Measurements from ENCODE around the gene CIAPIN1. TPM values are rescaled to one million over a fixed set of nuclear protein-coding genes. Genes with fewer than 3 reads are reported as not detected.

The CIAPIN1 gene
- total RNA-seq, 1 donor from 2014 or later, result 31.2 TPM

DNA sequence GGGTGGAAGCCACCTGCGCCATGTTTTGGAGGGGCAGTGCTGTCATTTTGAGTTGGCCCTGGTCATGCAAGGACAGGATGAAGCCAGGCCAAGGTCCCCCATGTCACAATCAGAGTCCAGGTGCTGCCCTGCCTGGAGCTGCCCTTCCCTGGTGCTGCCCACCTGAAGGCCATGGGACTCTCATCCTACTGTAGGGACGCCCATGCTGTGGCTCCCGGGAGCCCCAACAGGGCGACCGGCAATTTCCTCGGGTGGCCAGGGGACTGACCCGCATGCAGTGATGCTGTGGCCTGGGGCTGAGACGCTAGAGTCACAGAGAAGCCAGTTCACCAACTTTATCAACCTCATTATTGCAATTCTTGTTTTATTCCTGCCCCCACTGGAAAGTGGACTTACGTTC lies 34.6 kb downstream of the CIAPIN1 start:
- TF ChIP-seq, protein P1, sequence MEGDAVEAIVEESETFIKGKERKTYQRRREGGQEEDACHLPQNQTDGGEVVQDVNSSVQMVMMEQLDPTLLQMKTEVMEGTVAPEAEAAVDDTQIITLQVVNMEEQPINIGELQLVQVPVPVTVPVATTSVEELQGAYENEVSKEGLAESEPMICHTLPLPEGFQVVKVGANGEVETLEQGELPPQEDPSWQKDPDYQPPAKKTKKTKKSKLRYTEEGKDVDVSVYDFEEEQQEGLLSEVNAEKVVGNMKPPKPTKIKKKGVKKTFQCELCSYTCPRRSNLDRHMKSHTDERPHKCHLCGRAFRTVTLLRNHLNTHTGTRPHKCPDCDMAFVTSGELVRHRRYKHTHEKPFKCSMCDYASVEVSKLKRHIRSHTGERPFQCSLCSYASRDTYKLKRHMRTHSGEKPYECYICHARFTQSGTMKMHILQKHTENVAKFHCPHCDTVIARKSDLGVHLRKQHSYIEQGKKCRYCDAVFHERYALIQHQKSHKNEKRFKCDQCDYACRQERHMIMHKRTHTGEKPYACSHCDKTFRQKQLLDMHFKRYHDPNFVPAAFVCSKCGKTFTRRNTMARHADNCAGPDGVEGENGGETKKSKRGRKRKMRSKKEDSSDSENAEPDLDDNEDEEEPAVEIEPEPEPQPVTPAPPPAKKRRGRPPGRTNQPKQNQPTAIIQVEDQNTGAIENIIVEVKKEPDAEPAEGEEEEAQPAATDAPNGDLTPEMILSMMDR (IDR thresholded peaks at IDR 0.05), result no peak
- Histone ChIP-seq H3K9me3 (no peaks in the 10 kb centered on the region), H3K27me3 (no peaks in the 10 kb centered on the region), H3K4me3 (no peak overlapping the region), H3K36me3 (no peaks in the 10 kb centered on the region), H3K4me1 (peaks cover 33% of the 10 kb centered on the region), H3K27ac (no peak overlapping the region)
- no peak for DNase-seq
- intact Hi-C loops (cut with DNase I), result no loop called here
- no peak for ATAC-seq

DNA sequence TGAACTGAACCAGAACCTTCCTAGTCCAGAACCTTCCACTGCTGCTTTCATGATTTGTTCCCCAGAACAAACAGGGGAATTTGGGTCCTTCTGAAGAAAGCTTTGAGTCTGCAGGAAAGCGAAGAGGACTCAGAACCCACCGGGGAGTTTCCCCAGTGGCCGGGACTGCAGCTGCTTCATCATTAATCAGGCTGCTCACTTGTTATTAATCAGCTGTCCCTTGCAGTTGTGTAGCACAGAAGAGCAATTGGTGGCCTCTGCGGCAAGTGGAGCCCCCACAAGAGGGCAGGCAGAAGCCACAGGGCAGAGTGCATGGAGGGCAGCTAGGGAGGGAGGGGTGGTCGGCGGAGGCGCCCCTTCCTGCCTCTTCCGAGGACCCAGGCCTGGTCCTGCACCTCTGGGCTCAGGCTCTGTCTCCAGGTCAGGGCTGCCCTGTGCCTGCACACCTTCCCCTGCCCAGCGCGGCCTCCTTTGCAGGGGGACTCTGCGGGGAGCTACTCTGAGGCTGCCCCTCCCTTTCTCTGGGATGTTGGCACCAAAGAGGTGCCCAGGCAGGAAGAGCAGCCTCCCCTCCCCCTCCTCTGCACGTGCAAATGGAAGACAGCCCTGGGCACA lies 35.7 kb downstream of the CIAPIN1 start:
- no peak overlapping the region for H3K27ac ChIP-seq
- H3K4me1 ChIP-seq, result peaks cover 21% of the 10 kb centered on the region
- H3K27me3 ChIP-seq, result no peaks in the 10 kb centered on the region
- no peak overlapping the region for H3K4me3 ChIP-seq
- no peak for ATAC-seq
- H3K9me3 ChIP-seq, result no peaks in the 10 kb centered on the region
- no peaks in the 10 kb centered on the region for H3K36me3 ChIP-seq
- no peak for DNase-seq
- intact Hi-C loops (cut with DNase I), result no loop called here
- TF ChIP-seq, protein P1 (IDR thresholded peaks at IDR 0.05), result no peak

DNA sequence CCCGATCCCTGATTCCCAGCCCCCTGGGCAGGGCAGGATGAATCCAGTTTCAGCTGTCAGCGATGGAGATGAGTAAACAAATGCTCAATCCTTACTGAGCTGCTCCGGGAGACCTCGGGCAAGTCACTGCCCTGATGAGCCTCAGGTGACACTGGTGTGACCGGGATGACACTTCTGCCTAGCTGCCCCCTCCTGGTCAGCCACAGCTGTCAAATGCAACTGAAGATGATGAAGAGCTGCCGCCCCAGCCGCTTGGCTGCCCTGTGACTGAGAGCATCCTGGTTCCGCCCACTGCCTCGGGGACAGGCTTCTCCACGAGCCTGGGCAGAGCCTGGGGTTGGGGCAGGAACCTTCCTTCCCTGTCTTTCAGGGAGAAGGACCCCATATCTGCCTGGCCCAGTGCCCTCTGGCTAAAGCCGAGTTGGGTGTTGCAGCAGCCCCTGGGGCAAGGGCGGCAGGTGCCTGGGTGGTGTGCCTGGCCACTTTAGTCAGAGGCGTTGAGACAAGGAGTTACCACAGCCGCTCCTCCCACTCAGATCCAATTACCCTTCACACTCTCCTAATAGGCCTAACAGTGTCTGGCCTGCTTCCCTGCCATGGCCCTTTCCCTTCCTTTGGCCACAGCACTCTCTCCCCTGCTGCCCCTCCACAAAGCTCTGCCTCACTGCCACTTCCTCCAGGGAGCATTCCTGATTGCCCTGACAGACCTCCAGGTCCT lies 37.2 kb downstream of the CIAPIN1 start:
- H3K4me3 ChIP-seq, result no peak overlapping the region
- H3K27me3 ChIP-seq, result no peaks in the 10 kb centered on the region
- peaks cover 19% of the 10 kb centered on the region for H3K4me1 ChIP-seq
- no peaks in the 10 kb centered on the region for H3K9me3 ChIP-seq
- ATAC-seq, result peak; percentile 12
- intact Hi-C loops (cut with DNase I), result no loop called here
- no peak overlapping the region for H3K27ac ChIP-seq
- TF ChIP-seq, protein P1 (IDR thresholded peaks at IDR 0.05), result no peak
- no peak for DNase-seq
- no peaks in the 10 kb centered on the region for H3K36me3 ChIP-seq

DNA sequence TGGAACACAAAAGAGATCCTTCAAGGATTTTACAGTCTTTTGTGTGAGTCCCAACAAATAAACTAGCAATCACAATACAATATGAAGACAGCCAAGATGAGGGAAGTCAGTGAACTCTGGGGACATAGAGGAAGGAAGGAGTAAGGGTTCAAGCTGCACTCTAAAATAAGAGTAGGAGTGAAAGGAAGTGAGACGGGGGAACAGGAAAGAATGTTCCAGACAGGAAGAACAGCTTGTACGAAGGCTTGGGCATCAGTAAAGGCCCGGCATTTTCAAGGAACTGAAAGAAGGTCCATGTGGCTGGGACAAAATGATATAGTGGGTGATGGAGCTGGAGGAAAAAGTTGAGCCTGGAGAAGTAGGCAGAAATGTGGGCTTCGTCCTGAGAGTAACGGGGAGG lies 38.1 kb downstream of the CIAPIN1 start:
- Histone ChIP-seq H3K36me3 (no peaks in the 10 kb centered on the region), H3K9me3 (no peaks in the 10 kb centered on the region), H3K27me3 (no peaks in the 10 kb centered on the region), H3K27ac (peak overlapping the region; percentile 14), H3K4me3 (no peak overlapping the region), H3K4me1 (peaks cover 19% of the 10 kb centered on the region)
- TF ChIP-seq, protein P1 (IDR thresholded peaks at IDR 0.05), result no peak
- DNase-seq (no peak), ATAC-seq (peak; percentile 27)
- intact Hi-C loops (cut with DNase I), result no loop called here

DNA sequence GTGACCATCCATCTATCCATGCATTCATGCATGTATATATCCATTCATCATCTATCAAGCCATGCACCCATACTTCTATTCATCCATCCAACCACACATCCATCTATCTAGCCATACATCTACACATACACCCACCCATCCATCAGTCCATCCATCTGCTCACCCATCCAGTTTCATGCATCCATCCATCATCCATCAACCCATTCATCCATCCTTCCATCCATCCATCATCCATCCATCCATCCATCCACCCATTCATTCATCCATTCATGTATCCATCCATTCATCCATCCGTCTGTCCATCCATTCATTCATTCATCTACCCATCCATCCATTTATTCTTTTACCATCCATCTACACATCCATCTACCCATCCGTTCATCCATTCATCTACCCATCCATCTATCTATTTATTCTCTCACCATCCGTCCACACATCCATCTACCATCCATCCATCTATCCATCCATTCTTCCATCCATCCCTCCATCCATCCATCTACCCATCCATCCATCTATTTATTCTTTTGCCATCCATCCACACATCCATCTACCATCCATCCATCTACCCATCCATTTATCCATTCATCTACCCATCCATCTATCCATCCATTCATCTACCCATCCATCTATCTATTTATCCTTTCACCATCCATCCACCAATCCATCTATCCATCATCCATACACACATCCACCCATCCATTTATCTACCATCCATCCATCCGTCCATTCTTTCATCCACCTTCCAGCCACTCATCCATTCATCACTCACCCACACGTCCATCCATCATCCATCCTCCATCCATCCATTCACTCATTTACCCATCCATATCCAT lies 39.4 kb downstream of the CIAPIN1 start:
- H3K27ac ChIP-seq, result no peak overlapping the region
- H3K36me3 ChIP-seq, result no peaks in the 10 kb centered on the region
- H3K4me1 ChIP-seq, result peaks cover 19% of the 10 kb centered on the region
- H3K9me3 ChIP-seq, result no peaks in the 10 kb centered on the region
- H3K4me3 ChIP-seq, result no peak overlapping the region
- TF ChIP-seq, protein P1 (IDR thresholded peaks at IDR 0.05), result no peak
- DNase-seq, result no peak
- H3K27me3 ChIP-seq, result no peaks in the 10 kb centered on the region
- intact Hi-C loops (cut with DNase I), result no loop called here
- no peak for ATAC-seq

Data from upper lobe of right lung (tissue), 1 donor.